Ectodermal cell (in vitro differentiated cells): ENCODE measurements around the gene GRM7.

ENCODE experiments used
- H3K27ac ChIP-seq: 2 replicates; pipeline ENCODE4 v1.7.0; 2013; ENCODE audit warnings: mild to moderate bottlenecking, low read depth, low read length; ENCODE audit not compliant: insufficient read depth, poor library complexity, severe bottlenecking
- H3K27me3 ChIP-seq: 2 replicates; pipeline ENCODE4 v1.7.0; 2013; ENCODE audit warnings: mild to moderate bottlenecking, low read length; ENCODE audit not compliant: insufficient read depth, control insufficient read depth, poor library complexity, severe bottlenecking
- H3K36me3 ChIP-seq: one replicate; pipeline ENCODE4 v1.7.0; 2013; ENCODE audit warnings: low read length; ENCODE audit not compliant: control insufficient read depth, insufficient read depth
- H3K4me1 ChIP-seq: one replicate; pipeline ENCODE4 v1.7.0; 2013; ENCODE audit warnings: low read length; ENCODE audit not compliant: control insufficient read depth, insufficient read depth
- H3K4me3 ChIP-seq: 2 replicates; pipeline ENCODE4 v1.7.0; 2013; ENCODE audit warnings: low read depth, low read length, control low read depth; ENCODE audit not compliant: insufficient read depth
- H3K9me3 ChIP-seq: 2 replicates; pipeline ENCODE4 v1.7.0; 2013; ENCODE audit warnings: mild to moderate bottlenecking, low read length, moderate library complexity; ENCODE audit not compliant: control insufficient read depth
- WGBS, 2 experiments: methylation state at CpG; one replicate each; pipeline ENCODE4 v1.1.7; 2013; ENCODE audit warnings: missing lambda C conversion rate in 2 of 2; 5-methylcytosine and 5-hydroxymethylcytosine counted together

Gene GRM7

DNA sequence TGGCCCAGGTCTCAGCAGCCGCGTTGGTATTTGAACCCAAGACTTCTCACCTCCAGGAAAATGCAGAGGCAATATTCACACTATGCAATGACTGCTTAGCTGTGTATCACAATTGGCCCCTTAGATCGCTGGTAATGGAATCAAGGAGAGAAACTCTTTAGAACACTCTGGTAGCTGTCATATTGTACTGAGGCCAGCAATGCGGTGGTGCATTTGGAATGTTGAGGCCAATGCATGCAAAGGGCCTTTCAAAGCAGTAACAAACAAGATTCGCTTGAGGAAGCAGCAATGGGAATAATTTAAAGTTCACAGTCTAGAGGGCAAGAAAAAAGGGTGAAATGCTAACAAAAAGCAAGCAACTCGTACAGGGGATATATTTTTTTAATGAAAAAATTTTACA lies 764.1 kb downstream of the GRM7 start:
- Histone ChIP-seq H3K4me1 (no peaks in the 10 kb centered on the region), H3K36me3 (no peaks in the 10 kb centered on the region), H3K27me3 (no peaks in the 10 kb centered on the region), H3K4me3 (no peak overlapping the region), H3K9me3 (no peaks in the 10 kb centered on the region), H3K27ac (no peak overlapping the region)
- WGBS, 2 experiments = 95 to 98% methylated on average over 6 of the region's 6 CpGs

DNA sequence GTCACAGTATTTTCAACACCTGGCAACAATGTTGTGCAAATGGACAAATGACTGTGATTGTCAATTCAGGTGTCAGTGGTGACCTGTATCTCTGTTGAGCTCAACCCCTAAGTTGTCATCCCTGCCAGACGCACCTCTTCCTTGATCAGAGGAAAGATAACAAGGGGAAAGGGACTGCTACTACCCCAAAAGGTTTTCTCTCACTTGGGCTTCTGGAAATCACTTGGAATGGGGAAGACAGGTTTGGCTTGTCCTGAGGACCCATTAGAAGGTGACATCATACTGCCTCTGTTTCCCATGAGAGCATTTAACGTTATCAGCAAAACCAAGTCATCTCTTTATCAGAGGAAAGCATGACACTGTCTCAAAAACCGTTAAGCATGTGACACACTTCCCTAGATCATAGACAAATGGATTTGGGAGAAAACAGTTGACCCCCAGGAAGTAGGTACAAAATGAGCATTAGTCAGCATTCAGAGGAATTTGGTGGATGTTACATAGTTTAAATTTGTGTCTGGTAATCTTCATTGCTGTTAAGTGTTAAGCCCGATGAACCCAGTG lies 769.5 kb downstream of the GRM7 start:
- no peak overlapping the region for H3K27ac ChIP-seq
- H3K4me3 ChIP-seq = no peak overlapping the region
- no peaks in the 10 kb centered on the region for H3K27me3 ChIP-seq
- 93 to 94% methylated on average over 4 of the region's 4 CpGs for WGBS, 2 experiments
- no peaks in the 10 kb centered on the region for H3K4me1 ChIP-seq
- H3K9me3 ChIP-seq = no peaks in the 10 kb centered on the region
- no peaks in the 10 kb centered on the region for H3K36me3 ChIP-seq

DNA sequence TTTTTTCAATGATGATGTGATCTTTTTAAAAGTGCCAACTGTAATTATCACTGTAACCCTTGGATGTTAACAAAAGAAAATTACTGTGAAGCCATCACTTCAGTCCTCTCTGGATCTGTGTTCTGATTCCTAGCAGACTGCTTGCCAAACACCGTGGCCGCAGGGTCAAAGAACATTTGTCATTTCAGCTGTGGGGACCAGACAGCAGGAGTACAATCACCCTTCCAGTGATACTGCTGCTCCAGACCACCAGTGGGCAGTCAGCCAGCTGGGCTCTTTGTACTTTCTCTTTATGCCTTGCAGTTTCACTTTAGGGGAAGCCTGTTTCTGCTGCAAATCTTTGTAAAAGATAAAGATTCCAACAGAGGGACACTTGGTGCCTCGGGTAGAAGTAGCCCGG lies 770.0 kb downstream of the GRM7 start:
- Histone ChIP-seq H3K4me3 (no peak overlapping the region), H3K36me3 (no peaks in the 10 kb centered on the region), H3K9me3 (no peaks in the 10 kb centered on the region), H3K27ac (no peak overlapping the region), H3K27me3 (no peaks in the 10 kb centered on the region), H3K4me1 (no peaks in the 10 kb centered on the region)
- 78 to 79% methylated on average over 4 of the region's 4 CpGs for WGBS, 2 experiments

DNA sequence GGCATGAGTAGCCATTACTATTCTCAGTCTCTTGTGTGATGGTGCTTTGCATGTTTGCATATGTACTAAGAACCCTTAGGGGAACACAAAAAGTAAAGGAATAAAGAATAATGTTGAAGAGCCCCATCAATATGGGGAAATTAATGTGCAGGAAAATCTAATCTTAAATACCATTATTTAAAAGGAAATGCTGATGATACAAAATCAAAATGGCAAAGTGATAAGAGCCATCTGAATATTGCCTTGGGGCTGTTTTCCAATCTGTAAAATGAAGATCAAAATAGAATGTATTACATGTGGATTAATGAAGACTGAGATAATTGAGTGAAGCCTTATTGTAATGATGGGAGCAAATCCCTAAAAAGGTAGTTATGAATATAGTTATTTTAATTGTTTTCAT lies 771.4 kb downstream of the GRM7 start:
- Histone ChIP-seq H3K4me3 (no peak overlapping the region), H3K9me3 (no peaks in the 10 kb centered on the region), H3K27ac (no peak overlapping the region), H3K27me3 (no peaks in the 10 kb centered on the region), H3K36me3 (no peaks in the 10 kb centered on the region), H3K4me1 (no peaks in the 10 kb centered on the region)

DNA sequence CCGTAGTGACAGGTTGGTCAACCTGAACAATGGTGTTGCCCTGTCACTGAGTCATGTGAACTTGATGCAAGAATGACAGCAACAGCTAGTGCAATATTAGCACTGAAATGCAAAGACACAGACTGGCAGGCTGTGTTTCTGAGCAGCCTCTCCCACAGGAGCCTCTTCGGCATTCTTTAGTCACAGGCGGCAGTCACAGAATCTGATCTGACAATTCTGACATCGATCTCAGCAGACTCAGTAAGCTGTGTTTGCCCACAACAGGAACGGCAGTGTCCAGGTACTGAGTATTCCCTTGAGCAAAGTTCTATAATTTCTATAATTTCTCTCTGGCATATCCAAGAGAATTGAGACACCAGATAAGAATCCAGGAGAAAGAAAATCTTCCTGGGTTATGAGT lies 776.8 kb downstream of the GRM7 start:
- no peaks in the 10 kb centered on the region for H3K9me3 ChIP-seq
- H3K36me3 ChIP-seq = no peaks in the 10 kb centered on the region
- H3K4me1 ChIP-seq = no peaks in the 10 kb centered on the region
- 74 to 77% methylated on average over 5 of the region's 5 CpGs for WGBS, 2 experiments
- H3K27ac ChIP-seq = no peak overlapping the region
- H3K27me3 ChIP-seq = no peaks in the 10 kb centered on the region
- no peak overlapping the region for H3K4me3 ChIP-seq

DNA sequence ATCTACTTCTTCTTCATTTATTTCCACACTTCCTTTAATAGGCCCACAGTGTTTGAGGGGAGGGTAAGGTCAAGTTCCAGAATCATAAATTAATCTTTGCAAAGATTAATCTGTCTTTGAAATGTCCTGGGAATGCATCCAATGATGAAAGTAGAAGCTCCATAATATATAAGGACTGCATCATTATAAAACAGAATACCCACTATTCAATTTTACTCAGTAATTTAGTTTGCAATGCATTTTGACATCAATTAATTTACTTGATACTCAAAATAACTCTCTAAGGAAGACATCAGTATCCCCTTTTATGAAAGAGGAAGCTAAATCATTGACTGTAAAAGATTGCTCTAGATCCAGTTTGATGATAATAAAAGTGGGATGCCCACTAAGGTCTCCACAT lies 777.2 kb downstream of the GRM7 start:
- Histone ChIP-seq H3K36me3 (no peaks in the 10 kb centered on the region), H3K27ac (no peak overlapping the region), H3K27me3 (no peaks in the 10 kb centered on the region), H3K9me3 (no peaks in the 10 kb centered on the region), H3K4me3 (no peak overlapping the region), H3K4me1 (no peaks in the 10 kb centered on the region)

DNA sequence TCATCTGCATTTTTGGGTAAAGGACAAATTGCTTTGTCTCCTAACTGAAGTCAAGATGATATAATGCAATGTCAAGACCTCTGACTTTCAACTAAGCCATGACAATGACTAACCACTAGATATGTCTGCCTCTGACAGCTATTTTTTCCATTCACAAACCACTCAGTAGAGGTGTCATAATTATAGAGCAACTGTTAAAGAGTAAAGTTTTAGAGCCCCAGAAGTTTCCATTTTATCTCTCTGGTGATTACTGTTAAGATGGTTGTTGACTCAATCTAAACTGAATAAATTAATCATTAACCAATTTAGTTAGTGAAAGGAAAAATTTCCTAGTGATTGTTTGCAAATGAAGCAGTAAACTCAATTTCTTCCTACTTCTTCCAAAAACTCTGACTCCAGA lies 779.9 kb downstream of the GRM7 start:
- no peak overlapping the region for H3K27ac ChIP-seq

DNA sequence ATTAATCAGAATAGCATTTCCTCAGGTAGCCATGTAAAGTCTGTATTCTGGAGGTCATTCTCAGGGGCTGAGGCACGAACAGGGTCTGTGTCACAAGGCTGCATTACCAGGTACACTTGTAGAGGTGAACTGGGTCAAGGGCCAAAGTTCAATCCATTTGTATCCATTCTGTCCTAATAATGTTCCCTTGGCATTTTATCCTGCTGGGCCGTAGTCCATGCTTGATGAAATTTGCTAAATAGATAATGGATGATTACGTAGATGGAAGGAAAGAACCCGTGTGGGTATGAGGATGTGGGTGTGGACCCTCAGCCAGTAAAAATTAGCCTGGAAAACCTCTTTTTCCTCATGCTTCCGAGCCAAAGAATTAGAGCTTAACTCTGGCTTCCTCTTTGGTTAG lies 785.9 kb downstream of the GRM7 start:
- H3K27me3 ChIP-seq = no peaks in the 10 kb centered on the region
- H3K4me3 ChIP-seq = no peak overlapping the region
- H3K9me3 ChIP-seq = no peaks in the 10 kb centered on the region
- no peaks in the 10 kb centered on the region for H3K4me1 ChIP-seq
- H3K27ac ChIP-seq = no peak overlapping the region
- WGBS, 2 experiments = 92 to 95% methylated on average over 5 of the region's 5 CpGs
- no peaks in the 10 kb centered on the region for H3K36me3 ChIP-seq

More for the DNA sequence above, 779.9 kb downstream of the GRM7 start:
- H3K27me3 ChIP-seq = no peaks in the 10 kb centered on the region
- no peaks in the 10 kb centered on the region for H3K9me3 ChIP-seq
- no peaks in the 10 kb centered on the region for H3K4me1 ChIP-seq
- no peaks in the 10 kb centered on the region for H3K36me3 ChIP-seq
- no peak overlapping the region for H3K4me3 ChIP-seq

DNA sequence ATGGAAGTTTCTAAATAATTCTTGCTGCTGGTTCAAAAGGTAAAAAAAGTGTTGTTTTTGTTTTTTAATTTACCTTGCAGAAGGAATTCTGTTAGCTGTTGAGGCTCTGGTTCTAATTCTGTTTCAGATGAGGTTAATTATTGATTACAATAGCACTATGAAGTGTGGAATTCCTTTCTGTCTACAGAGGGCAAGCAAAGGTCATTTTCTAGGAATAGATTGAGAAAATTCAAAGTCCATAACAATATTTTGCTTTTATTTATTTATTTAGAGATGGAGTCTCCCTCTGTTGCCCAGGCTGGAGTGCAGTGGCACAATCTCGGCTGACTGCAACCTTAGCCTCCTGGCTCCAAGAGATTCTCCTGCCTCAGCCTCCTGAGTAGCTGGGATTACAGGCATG lies 789.6 kb downstream of the GRM7 start:
- no peaks in the 10 kb centered on the region for H3K9me3 ChIP-seq
- H3K27ac ChIP-seq = no peak overlapping the region
- no peaks in the 10 kb centered on the region for H3K36me3 ChIP-seq
- H3K27me3 ChIP-seq = no peaks in the 10 kb centered on the region
- 76 to 83% methylated on average over 1 of the region's 1 CpG for WGBS, 2 experiments
- no peaks in the 10 kb centered on the region for H3K4me1 ChIP-seq
- H3K4me3 ChIP-seq = no peak overlapping the region

DNA sequence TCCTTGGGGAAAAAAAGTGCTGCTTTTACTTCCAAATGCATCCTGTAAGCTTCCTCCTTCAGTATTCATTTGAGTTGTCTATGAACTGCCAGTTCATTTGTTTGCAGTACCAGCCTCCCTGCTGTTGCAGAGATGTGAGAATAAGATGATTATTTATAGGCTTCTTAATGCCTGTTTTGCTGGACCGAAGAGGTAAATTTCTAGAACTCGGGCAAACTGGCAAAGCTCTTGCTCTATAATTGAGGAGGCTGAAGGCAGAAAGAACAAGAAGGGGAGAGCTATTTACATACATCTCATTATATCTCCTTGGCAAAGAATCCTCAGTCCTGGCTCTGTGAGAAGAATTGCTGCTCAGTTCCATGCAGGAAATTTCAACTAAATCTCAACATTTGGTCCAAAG lies 790.4 kb downstream of the GRM7 start:
- H3K27me3 ChIP-seq = no peaks in the 10 kb centered on the region
- H3K9me3 ChIP-seq = no peaks in the 10 kb centered on the region
- no peaks in the 10 kb centered on the region for H3K36me3 ChIP-seq
- 44 to 47% methylated on average over 2 of the region's 2 CpGs for WGBS, 2 experiments
- no peak overlapping the region for H3K27ac ChIP-seq
- H3K4me3 ChIP-seq = no peak overlapping the region
- no peaks in the 10 kb centered on the region for H3K4me1 ChIP-seq
